Skeletal muscle satellite cell (primary cell): ENCODE data around the gene CASP8AP2.
"Not testable (repeated sequence)": the region's sequence is repeated elsewhere in the genome, so short reads cannot be mapped to it uniquely, and the experiment has no call there.

Source experiments
- H3K27me3 ChIP-seq: 2 replicates; pipeline ENCODE4 v1.7.0; 2013; ENCODE audit warnings: low read length; ENCODE audit not compliant: control insufficient read depth, insufficient read depth
- H3K36me3 ChIP-seq: 2 replicates; pipeline ENCODE4 v1.7.0; 2013; ENCODE audit warnings: mild to moderate bottlenecking, control low read depth, low read length; ENCODE audit not compliant: insufficient read depth
- H3K4me1 ChIP-seq: 2 replicates; pipeline ENCODE4 v1.7.0; 2013; ENCODE audit warnings: low read length; ENCODE audit not compliant: control insufficient read depth, insufficient read depth
- H3K4me2 ChIP-seq: 2 replicates; pipeline ENCODE4 v1.7.0; 2013; ENCODE audit warnings: mild to moderate bottlenecking, low read length
- H3K4me3 ChIP-seq: 2 replicates; pipeline ENCODE4 v1.7.0; 2013; ENCODE audit warnings: low read length
- H3K9ac ChIP-seq: 2 replicates; pipeline ENCODE4 v1.7.0; 2013; ENCODE audit warnings: mild to moderate bottlenecking, low read depth, low read length, moderate library complexity
- H3K9me3 ChIP-seq: replicated peaks from 2 replicates; pipeline ENCODE4 v1.7.0; 2013; ENCODE audit warnings: mild to moderate bottlenecking, control low read depth, low read length

The CASP8AP2 gene

DNA sequence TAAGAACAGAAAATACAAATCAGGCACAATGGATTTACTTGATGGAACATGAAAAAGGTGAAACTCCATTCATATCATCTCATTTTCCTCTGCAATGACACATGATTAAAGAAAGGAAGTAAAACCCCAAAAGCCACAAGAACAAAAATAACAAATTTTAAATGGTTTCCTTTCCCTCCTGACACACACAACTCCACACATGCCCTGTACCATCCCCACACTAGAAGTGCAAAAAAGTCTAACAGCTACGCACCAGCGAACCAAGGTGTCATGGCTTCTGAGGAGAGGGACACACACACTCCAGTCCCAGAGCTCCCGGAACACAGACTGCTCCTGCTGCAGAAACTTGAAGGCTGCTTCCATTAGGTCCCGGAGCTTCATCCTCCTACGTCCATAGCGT lies 35.4 kb upstream of the CASP8AP2 start:
- Histone ChIP-seq H3K4me2 (no peak overlapping the region), H3K4me3 (no peak overlapping the region), H3K9ac (no peak overlapping the region)

GRCh38 chr6:89797317-89797716 lies 32.4 kb upstream of the CASP8AP2 start:
- Histone ChIP-seq H3K4me1 (peaks cover 10% of the 10 kb centered on the region), H3K9me3 (no peaks in the 10 kb centered on the region), H3K4me3 (no peak overlapping the region), H3K36me3 (peaks cover 15% of the 10 kb centered on the region), H3K4me2 (no peak overlapping the region), H3K9ac (no peak overlapping the region), H3K27me3 (no peaks in the 10 kb centered on the region)

More for the DNA sequence above, 35.4 kb upstream of the CASP8AP2 start:
- no peaks in the 10 kb centered on the region for H3K9me3 ChIP-seq
- no peaks in the 10 kb centered on the region for H3K27me3 ChIP-seq
- peaks cover 19% of the 10 kb centered on the region for H3K36me3 ChIP-seq
- H3K4me1 ChIP-seq, result peaks cover 10% of the 10 kb centered on the region

DNA sequence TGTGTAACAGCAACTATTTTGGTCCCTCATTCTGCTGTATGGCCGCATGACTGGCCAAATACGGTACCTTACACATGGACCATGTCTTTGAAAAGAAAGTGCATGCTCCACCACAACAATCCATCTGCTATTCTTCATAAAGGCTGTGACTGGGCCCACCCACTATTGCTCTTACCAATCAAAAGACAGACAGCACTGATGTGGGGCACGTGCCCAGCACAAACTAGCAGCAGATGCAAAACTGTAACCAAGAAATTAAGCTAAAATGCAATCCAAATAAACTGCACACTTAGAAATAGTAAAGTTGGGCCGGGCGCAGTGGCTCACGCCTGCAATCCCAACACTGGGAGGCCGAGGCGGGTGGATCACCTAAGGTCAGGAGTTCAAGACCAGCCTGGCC lies 30.6 kb upstream of the CASP8AP2 start:
- Histone ChIP-seq H3K9me3 (no peaks in the 10 kb centered on the region), H3K9ac (no peak overlapping the region), H3K4me2 (no peak overlapping the region), H3K4me3 (no peak overlapping the region), H3K36me3 (peaks cover 7% of the 10 kb centered on the region), H3K4me1 (no peaks in the 10 kb centered on the region), H3K27me3 (no peaks in the 10 kb centered on the region)

DNA sequence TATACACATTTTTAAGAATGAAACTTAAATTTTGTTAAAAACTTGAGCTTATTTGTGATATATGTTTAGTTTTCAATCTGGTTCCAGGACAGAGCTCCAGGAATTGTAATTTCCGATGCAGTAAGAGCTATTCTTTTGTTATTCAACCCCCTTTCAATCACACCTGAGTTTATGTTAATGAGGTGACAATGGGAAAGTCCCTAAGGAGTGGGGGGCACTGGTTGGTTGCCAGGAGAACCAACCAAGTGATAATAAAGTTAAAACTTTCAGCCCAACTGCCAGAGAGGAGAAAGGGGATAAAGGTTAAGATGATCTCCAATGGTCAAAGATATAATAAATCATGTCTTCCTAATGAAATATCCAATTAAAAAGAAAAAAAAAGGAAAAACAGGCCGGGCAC lies 29.9 kb upstream of the CASP8AP2 start:
- Histone ChIP-seq H3K4me1 (no peaks in the 10 kb centered on the region), H3K9me3 (no peaks in the 10 kb centered on the region), H3K9ac (no peak overlapping the region), H3K27me3 (no peaks in the 10 kb centered on the region), H3K4me3 (no peak overlapping the region), H3K36me3 (peaks cover 7% of the 10 kb centered on the region), H3K4me2 (no peak overlapping the region)

DNA sequence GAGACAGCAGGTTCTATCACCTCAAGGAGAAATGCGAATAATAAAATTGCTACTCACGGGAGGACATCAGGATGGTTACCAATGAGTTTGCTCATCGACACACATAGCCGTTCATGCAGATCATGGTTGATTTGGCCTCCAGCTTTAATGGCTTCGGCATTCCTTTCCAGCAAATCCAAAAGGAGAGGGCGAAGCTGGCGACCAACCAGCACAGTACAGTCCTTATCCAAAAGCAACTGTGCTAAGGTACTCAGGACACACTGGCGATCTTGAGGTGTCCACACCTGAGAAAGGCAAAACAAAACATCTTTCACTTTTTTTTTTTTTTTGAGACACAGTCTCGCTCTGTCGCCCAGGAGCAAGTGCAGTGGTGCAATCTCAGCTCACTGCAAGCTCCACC lies 26.4 kb upstream of the CASP8AP2 start:
- peaks cover 7% of the 10 kb centered on the region for H3K36me3 ChIP-seq
- H3K4me1 ChIP-seq, result no peaks in the 10 kb centered on the region
- no peak overlapping the region for H3K9ac ChIP-seq
- no peak overlapping the region for H3K4me2 ChIP-seq
- no peaks in the 10 kb centered on the region for H3K27me3 ChIP-seq
- no peak overlapping the region for H3K4me3 ChIP-seq
- no peaks in the 10 kb centered on the region for H3K9me3 ChIP-seq

DNA sequence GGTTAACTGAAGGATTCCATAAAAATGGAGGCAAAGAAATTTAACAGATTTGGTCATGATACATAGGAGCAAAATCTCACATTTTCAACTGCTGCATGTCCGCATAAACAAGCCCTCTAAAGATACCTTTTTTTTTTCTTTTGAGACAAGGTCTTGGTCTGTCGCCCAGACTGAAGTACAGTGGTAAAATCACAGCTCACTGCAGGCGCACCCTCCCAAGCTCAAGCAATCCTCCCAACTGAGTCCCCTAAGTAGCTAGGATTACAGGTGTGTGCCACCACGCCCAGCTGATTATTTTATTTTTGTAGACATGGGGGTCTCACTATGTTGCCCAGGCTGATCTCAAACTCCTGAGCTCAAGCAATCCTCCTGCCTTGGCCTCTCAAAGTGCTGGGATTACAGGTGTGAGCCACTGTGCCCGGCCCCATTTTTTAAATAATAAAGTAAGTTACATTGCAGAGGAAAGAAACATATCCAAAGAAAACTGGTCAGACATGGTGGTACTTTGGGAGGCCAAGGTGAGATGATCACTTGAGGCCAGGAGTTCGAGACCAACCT lies 23.8 kb upstream of the CASP8AP2 start:
- no peaks in the 10 kb centered on the region for H3K4me1 ChIP-seq
- H3K9ac ChIP-seq, result no peak overlapping the region

GRCh38 chr6:89807581-89807980 lies 22.1 kb upstream of the CASP8AP2 start:
- H3K4me1 ChIP-seq, result no peaks in the 10 kb centered on the region
- H3K27me3 ChIP-seq, result no peaks in the 10 kb centered on the region
- no peak overlapping the region for H3K4me3 ChIP-seq
- H3K4me2 ChIP-seq, result no peak overlapping the region
- no peak overlapping the region for H3K9ac ChIP-seq
- no peaks in the 10 kb centered on the region for H3K9me3 ChIP-seq
- H3K36me3 ChIP-seq, result no peaks in the 10 kb centered on the region

More for the DNA sequence above, 23.8 kb upstream of the CASP8AP2 start:
- H3K4me3 ChIP-seq, result no peak overlapping the region
- peaks cover under 1% of the 10 kb centered on the region for H3K36me3 ChIP-seq
- H3K9me3 ChIP-seq, result no peaks in the 10 kb centered on the region
- no peak overlapping the region for H3K4me2 ChIP-seq
- H3K27me3 ChIP-seq, result no peaks in the 10 kb centered on the region

DNA sequence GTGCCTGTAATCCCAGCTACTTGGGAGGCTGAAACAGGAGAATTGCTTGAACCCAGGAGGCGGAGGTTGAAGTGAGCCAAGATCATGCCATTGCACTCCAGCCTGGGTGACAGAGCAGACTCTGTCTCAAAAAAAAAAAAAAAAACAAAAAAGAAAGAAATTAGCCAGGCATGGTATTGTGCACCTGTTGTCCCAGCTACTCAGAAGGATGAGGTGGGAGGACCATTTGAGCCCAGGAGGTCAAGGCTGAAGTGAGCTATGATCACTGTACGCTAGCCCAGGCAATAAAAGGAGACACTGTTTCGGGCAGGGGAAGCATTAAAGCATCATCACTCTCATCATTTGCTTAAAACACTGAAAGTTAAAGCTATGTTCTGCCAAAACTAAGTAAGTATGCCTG lies 16.3 kb upstream of the CASP8AP2 start:
- not testable (repeated sequence) for H3K27me3 ChIP-seq, H3K4me1 ChIP-seq, H3K9me3 ChIP-seq, H3K9ac ChIP-seq, H3K4me2 ChIP-seq, H3K4me3 ChIP-seq, H3K36me3 ChIP-seq

- H3K36me3 ChIP-seq, result no peaks in the 10 kb centered on the region
- no peak overlapping the region for H3K9ac ChIP-seq
- H3K27me3 ChIP-seq, result no peaks in the 10 kb centered on the region
- H3K9me3 ChIP-seq, result no peaks in the 10 kb centered on the region
- H3K4me1 ChIP-seq, result peaks cover 8% of the 10 kb centered on the region
- H3K4me2 ChIP-seq, result peak overlapping the region; percentile 94
- H3K4me3 ChIP-seq, result no peak overlapping the region
These were observed 12.2 kb upstream of the CASP8AP2 start for GRCh38 chr6:89817481-89817880.

DNA sequence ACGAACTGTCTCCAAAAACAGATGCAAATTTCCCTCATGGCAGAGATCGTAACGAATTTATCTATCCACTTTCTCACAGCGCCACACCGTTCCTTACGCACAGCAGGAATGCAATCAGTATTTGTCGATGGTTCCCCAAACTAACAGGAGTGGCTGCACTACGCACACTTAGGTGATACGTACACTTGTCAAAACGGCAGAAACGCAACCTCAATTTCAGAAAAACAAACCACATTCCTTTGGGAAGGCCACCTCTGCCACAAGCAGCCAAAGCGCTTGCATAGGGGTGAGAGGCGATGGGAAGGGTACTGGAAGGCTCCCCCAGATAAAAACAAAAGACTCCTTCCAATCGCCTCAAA lies 10.7 kb upstream of the CASP8AP2 start:
- no peaks in the 10 kb centered on the region for H3K36me3 ChIP-seq
- no peaks in the 10 kb centered on the region for H3K9me3 ChIP-seq
- H3K4me3 ChIP-seq, result peak overlapping the region; percentile 92
- H3K4me2 ChIP-seq, result peak overlapping the region; percentile 94
- peak overlapping the region; percentile 85 for H3K9ac ChIP-seq
- H3K4me1 ChIP-seq, result peaks cover 8% of the 10 kb centered on the region
- H3K27me3 ChIP-seq, result no peaks in the 10 kb centered on the region

- H3K27me3 ChIP-seq, result no peaks in the 10 kb centered on the region
- peak within 1 kb of the TSS; percentile 85 for H3K9ac ChIP-seq
- H3K4me1 ChIP-seq, result peaks cover 8% of the 10 kb centered on the region
- no peaks in the 10 kb centered on the region for H3K9me3 ChIP-seq
- no peaks in the 10 kb centered on the region for H3K36me3 ChIP-seq
- peak within 1 kb of the TSS; percentile 92 for H3K4me3 ChIP-seq
- peak within 1 kb of the TSS; percentile 94 for H3K4me2 ChIP-seq
These were observed 10.1 kb upstream of the CASP8AP2 start, which contains the start of gene MDN1 for GRCh38 chr6:89819336-89820130. MDN1 (minus strand) TSS chr6:89819794; CDS start chr6:89819607, 187 bp downstream.

GRCh38 chr6:89826029-89826528 lies 3.6 kb upstream of the CASP8AP2 start:
- H3K36me3 ChIP-seq, result no peaks in the 10 kb centered on the region
- no peak overlapping the region for H3K4me2 ChIP-seq
- H3K9me3 ChIP-seq, result no peaks in the 10 kb centered on the region
- H3K4me1 ChIP-seq, result no peaks in the 10 kb centered on the region
- no peak overlapping the region for H3K4me3 ChIP-seq
- H3K27me3 ChIP-seq, result no peaks in the 10 kb centered on the region
- H3K9ac ChIP-seq, result no peak overlapping the region
